Trophoblast cell (in vitro differentiated cells and primary cell): ENCODE measurements around the gene MAP3K1.
"Not testable (repeated sequence)": the region's sequence is repeated elsewhere in the genome, so short reads cannot be mapped to it uniquely, and the experiment has no call there.

Source experiments
- DNase-seq, 2 donors: peaks; one replicate each; pipeline ENCODE4 v3.0.0-alpha.2; 2016
- H2AFZ ChIP-seq: 2 replicates; pipeline ENCODE4 v1.6.1; 2013; ENCODE audit warnings: low read length, moderate library complexity, mild to moderate bottlenecking; ENCODE audit not compliant: insufficient read depth, poor library complexity
- H2AK5ac ChIP-seq: 2 replicates; pipeline ENCODE4 v1.6.1; 2013; ENCODE audit warnings: mild to moderate bottlenecking, low read length
- H2BK120ac ChIP-seq: 2 replicates; pipeline ENCODE4 v1.6.1; 2013; ENCODE audit warnings: low read length, mild to moderate bottlenecking, moderate library complexity; ENCODE audit not compliant: insufficient read depth, poor library complexity
- H2BK12ac ChIP-seq: 2 replicates; pipeline ENCODE4 v1.6.1; 2013; ENCODE audit warnings: mild to moderate bottlenecking, low read length, moderate library complexity
- H2BK5ac ChIP-seq: 2 replicates; pipeline ENCODE4 v1.6.1; 2013; ENCODE audit warnings: low read length, low read depth, moderate library complexity, mild to moderate bottlenecking; ENCODE audit not compliant: poor library complexity
- H3K14ac ChIP-seq: 2 replicates; pipeline ENCODE4 v1.6.1; 2013; ENCODE audit warnings: mild to moderate bottlenecking, low read length
- H3K18ac ChIP-seq: 2 replicates; pipeline ENCODE4 v1.6.1; 2013; ENCODE audit warnings: mild to moderate bottlenecking, low read length
- H3K23ac ChIP-seq: 2 replicates; pipeline ENCODE4 v1.6.1; 2013; ENCODE audit warnings: low read length
- H3K27ac ChIP-seq: 2 replicates; pipeline ENCODE4 v1.5.1; 2013; ENCODE audit warnings: low read depth, mild to moderate bottlenecking, inconsistent platforms, low read length, moderate library complexity
- H3K27me3 ChIP-seq: 2 replicates; pipeline ENCODE4 v1.6.1; 2013; ENCODE audit warnings: inconsistent platforms, mild to moderate bottlenecking, low read length, moderate library complexity; ENCODE audit not compliant: insufficient read depth
- H3K36me3 ChIP-seq, 2 experiments: 1 replicate in 1 of 2; 2 replicates in 1 of 2; pipeline ENCODE4 v1.6.1; 2013; ENCODE audit warnings: low read length in 2 of 2, mild to moderate bottlenecking in 2 of 2, moderate library complexity in 1 of 2; ENCODE audit not compliant: insufficient read depth in 2 of 2, control insufficient read depth in 1 of 2
- H3K4ac ChIP-seq: 2 replicates; pipeline ENCODE4 v1.6.1; 2013; ENCODE audit warnings: low read depth, mild to moderate bottlenecking, low read length, moderate library complexity
- H3K4me1 ChIP-seq, 2 experiments: 1 replicate in 1 of 2; 2 replicates in 1 of 2; pipeline ENCODE4 v1.6.1; 2013; ENCODE audit warnings: low read length in 2 of 2, mild to moderate bottlenecking in 2 of 2, moderate library complexity in 1 of 2; ENCODE audit not compliant: insufficient read depth in 2 of 2, control insufficient read depth in 1 of 2
- H3K4me2 ChIP-seq: 2 replicates; pipeline ENCODE4 v1.6.1; 2013; ENCODE audit warnings: inconsistent platforms, mild to moderate bottlenecking, low read length, moderate library complexity
- H3K4me3 ChIP-seq: 2 replicates; pipeline ENCODE4 v1.5.1; 2013; ENCODE audit warnings: mild to moderate bottlenecking, low read depth, low read length, inconsistent platforms
- H3K79me1 ChIP-seq: one replicate; pipeline ENCODE4 v1.6.1; 2013; ENCODE audit warnings: low read length
- H3K79me2 ChIP-seq: 2 replicates; pipeline ENCODE4 v1.6.1; 2013; ENCODE audit warnings: low read length, mild to moderate bottlenecking; ENCODE audit not compliant: control insufficient read depth, insufficient read depth, poor library complexity
- H3K9ac ChIP-seq: 2 replicates; pipeline ENCODE4 v1.6.1; 2013; ENCODE audit warnings: mild to moderate bottlenecking, low read length
- H3K9me3 ChIP-seq: 2 replicates; pipeline ENCODE4 v1.6.1; 2013; ENCODE audit warnings: low read depth, mild to moderate bottlenecking, control low read depth, inconsistent platforms, low read length; ENCODE audit not compliant: insufficient read depth
- H4K12ac ChIP-seq: 2 replicates; pipeline ENCODE4 v1.6.1; 2013; ENCODE audit warnings: low read depth, mild to moderate bottlenecking, low read length, moderate library complexity
- H4K8ac ChIP-seq: 2 replicates; pipeline ENCODE4 v1.6.1; 2013; ENCODE audit warnings: low read depth, mild to moderate bottlenecking, low read length, moderate library complexity
- H4K91ac ChIP-seq: one replicate; pipeline ENCODE4 v1.6.1; 2013; ENCODE audit warnings: low read depth, mild to moderate bottlenecking, low read length, moderate library complexity
- WGBS: extraction: QIAGEN DNeasy Blood & Tissue Kit; methylation state at CpG from one replicate; pipeline ENCODE4 v1.1.7; 2013; ENCODE audit warnings: missing lambda C conversion rate; ENCODE audit not compliant: insufficient read length, insufficient coverage; ENCODE audit errors: extremely low coverage; 5-methylcytosine and 5-hydroxymethylcytosine counted together

Gene MAP3K1

DNA sequence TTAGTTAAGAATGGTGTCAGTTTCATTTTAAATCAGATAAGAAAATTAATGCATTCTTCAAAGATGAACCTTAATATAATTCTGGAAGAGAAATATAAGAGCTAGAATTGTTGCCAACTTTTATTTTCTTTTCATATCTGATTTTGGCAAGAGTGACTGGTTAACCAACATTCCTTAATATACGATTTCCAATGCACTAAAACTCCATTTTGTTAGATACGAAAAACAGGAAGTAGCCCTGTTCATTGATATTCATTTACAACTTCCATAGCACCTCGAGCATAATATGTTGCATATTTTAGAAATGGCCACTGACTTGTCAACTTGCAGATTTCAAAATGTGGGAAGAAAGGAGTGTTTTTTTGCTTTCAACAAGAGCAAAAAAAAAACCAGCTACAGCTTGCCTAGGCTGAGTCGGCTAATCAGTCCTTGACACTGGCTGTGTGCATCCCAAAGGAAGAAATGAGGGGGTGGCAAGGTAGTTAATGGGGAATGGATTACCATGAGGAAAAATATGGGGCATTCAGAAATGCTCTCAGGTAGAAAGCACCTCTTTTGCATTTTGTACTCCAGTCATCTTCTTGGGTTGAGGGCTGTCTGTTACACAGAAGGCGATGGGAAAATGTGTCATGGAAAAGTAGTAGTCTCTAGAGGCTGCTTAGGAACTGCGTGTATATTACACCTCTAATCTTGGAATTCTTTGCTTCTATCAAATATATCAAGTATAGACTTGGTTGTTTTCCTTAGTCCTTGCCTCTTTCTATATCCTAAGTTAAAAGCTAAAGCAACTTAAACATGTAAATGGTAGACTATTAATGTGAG, 3.9 kb downstream of the MAP3K1 start:
- H3K14ac ChIP-seq: no peak overlapping the region
- H3K4ac ChIP-seq: peak overlapping the region; percentile 81
- WGBS: no CpG with 5 or more reads among the region's 6 CpGs
- H3K4me3 ChIP-seq: no peak overlapping the region
- H4K91ac ChIP-seq: no peak overlapping the region
- peak in 1 of 2 donors; percentile 49 for DNase-seq
- no peak overlapping the region for H3K18ac ChIP-seq
- H3K36me3 ChIP-seq: no peaks in the 10 kb centered on the region
- H3K27me3 ChIP-seq: no peaks in the 10 kb centered on the region
- H2BK12ac ChIP-seq: no peak overlapping the region
- no peak overlapping the region for H3K9ac ChIP-seq
- no peak overlapping the region for H3K27ac ChIP-seq
- no peak overlapping the region for H4K12ac ChIP-seq
- H2AFZ ChIP-seq: no peak overlapping the region
- no peaks in the 10 kb centered on the region for H3K9me3 ChIP-seq
- peaks cover 3 to 13% of the 10 kb centered on the region in 2 experiments for H3K4me1 ChIP-seq
- no peak overlapping the region for H3K4me2 ChIP-seq
- H2BK120ac ChIP-seq: peak overlapping the region; percentile 6
- no peak overlapping the region for H2BK5ac ChIP-seq
- H4K8ac ChIP-seq: no peak overlapping the region
- no peak overlapping the region for H3K23ac ChIP-seq
- H3K79me2 ChIP-seq: peaks cover 19% of the 10 kb centered on the region
- H2AK5ac ChIP-seq: no peak overlapping the region
- peaks cover 21% of the 10 kb centered on the region for H3K79me1 ChIP-seq

DNA sequence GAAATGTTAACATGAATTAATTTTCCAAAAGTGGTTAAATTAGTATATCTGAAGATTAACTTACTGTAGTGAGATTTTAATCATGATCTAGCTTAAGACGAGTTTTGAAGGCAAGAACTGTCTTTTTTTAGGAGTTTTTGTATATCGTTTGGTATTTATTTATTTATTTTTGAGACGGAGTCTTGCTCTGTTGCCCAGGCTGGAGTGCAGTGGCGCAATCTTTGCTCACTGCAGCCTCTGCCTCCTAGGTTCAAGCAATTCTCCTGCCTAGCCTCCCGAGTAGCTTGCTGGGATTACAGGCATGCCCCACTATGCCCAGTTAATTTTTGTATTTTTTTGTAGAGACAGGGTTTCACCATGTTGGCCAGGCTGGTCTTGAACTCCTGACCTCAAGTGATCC, 6.5 kb downstream of the MAP3K1 start:
- H3K4ac ChIP-seq, H3K4me2 ChIP-seq, H3K23ac ChIP-seq, H3K9me3 ChIP-seq, H2BK12ac ChIP-seq, H3K79me2 ChIP-seq, H4K91ac ChIP-seq, H2AFZ ChIP-seq, DNase-seq, H4K12ac ChIP-seq, H2AK5ac ChIP-seq, H2BK120ac ChIP-seq, H3K14ac ChIP-seq, H3K79me1 ChIP-seq, H3K18ac ChIP-seq, H3K9ac ChIP-seq, H3K27me3 ChIP-seq, H3K27ac ChIP-seq, H3K4me3 ChIP-seq, H2BK5ac ChIP-seq, H4K8ac ChIP-seq, H3K36me3 ChIP-seq: not testable (repeated sequence)
- WGBS: no CpG with 5 or more reads among the region's 5 CpGs
- H3K4me1 ChIP-seq: peaks cover 6 to 13% of the 10 kb centered on the region in 2 experiments

DNA sequence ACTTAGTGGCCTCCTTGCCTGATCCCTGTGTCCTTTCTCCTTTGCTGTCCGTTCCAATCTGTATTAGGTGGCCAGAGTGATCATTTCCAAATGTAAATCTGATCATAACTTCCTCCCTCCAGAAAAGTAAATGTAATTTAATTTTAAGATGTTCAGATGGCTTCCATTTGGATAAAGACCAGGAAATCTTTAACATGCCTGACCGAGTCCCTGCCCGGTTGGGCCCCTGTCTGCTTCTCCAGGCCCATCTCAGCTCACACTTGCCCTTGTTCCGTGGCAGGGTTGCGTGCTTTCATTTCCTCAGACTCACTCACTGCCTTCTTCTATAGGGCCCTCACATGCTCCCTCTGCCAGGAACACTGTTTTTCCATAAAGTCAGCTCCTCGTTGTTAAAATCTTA, 7.6 kb downstream of the MAP3K1 start:
- Histone ChIP-seq H2AFZ (no peak overlapping the region), H3K18ac (no peak overlapping the region), H3K36me3 (no peaks in the 10 kb centered on the region), H2BK120ac (no peak overlapping the region), H3K27ac (no peak overlapping the region), H3K9me3 (peaks cover 3% of the 10 kb centered on the region), H3K79me1 (no peaks in the 10 kb centered on the region), H3K14ac (no peak overlapping the region), H4K8ac (no peak overlapping the region), H2AK5ac (no peak overlapping the region), H4K12ac (no peak overlapping the region), H3K4me1 (peaks cover 6 to 15% of the 10 kb centered on the region in 2 experiments), H3K23ac (no peak overlapping the region), H3K4me3 (no peak overlapping the region), H3K9ac (no peak overlapping the region), H2BK12ac (no peak overlapping the region), H3K79me2 (peaks cover 6% of the 10 kb centered on the region), H3K4me2 (no peak overlapping the region), H2BK5ac (no peak overlapping the region), H3K4ac (peak overlapping the region; percentile 34), H4K91ac (no peak overlapping the region), H3K27me3 (no peaks in the 10 kb centered on the region)
- no CpG with 5 or more reads among the region's 6 CpGs for WGBS
- DNase-seq: no peak

GRCh38 chr5:56824019-56824418, 8.7 kb downstream of the MAP3K1 start:
- Histone ChIP-seq H3K4me2 (no peak overlapping the region), H3K23ac (no peak overlapping the region), H3K4ac (peak overlapping the region; percentile 84), H3K79me2 (peaks cover 6% of the 10 kb centered on the region), H4K8ac (no peak overlapping the region), H3K4me1 (peaks cover 6 to 15% of the 10 kb centered on the region in 2 experiments), H2BK120ac (no peak overlapping the region), H3K9ac (no peak overlapping the region), H3K36me3 (no peaks in the 10 kb centered on the region), H2AFZ (no peak overlapping the region), H2BK12ac (no peak overlapping the region), H3K9me3 (peaks cover 3% of the 10 kb centered on the region), H4K12ac (no peak overlapping the region), H2BK5ac (no peak overlapping the region), H4K91ac (no peak overlapping the region), H3K27ac (no peak overlapping the region), H3K18ac (no peak overlapping the region), H2AK5ac (no peak overlapping the region), H3K14ac (no peak overlapping the region), H3K79me1 (no peaks in the 10 kb centered on the region), H3K27me3 (no peaks in the 10 kb centered on the region), H3K4me3 (no peak overlapping the region)
- DNase-seq: no peak
